A549 treated with DMSO at 1 μM for 4 hours (cell line): Measurements from ENCODE around the gene MRGPRX3. TPM values are rescaled to one million over a fixed set of nuclear protein-coding genes. Genes with fewer than 3 reads are reported as not detected.

ENCODE experiments used
- total RNA-seq: library from RNA; stranded (reverse); fragments of 200-300 nt; extraction: Qiagen RNA extraction; gene quantifications from 5 replicates; pipeline ENCODE4 v1.2.3, GENCODE V29; 2022; ENCODE audit warnings: low read depth

MRGPRX3 gene
- 0.10 TPM in 1 of 5 replicates, not detected in the others for total RNA-seq

GRCh38 chr11:18132341-18132740, at the start of gene MRGPRX3:
MRGPRX3 (plus strand) TSS chr11:18132571; CDS start chr11:18137203, 4,632 bp downstream.

GRCh38 chr11:18105802-18106574, 26.4 kb upstream of the MRGPRX3 start, which contains the start of gene SAAL1:
SAAL1 (minus strand) TSS chr11:18106082; CDS start chr11:18106041, 41 bp downstream.

GRCh38 chr11:18172666-18173065, 40.3 kb downstream of the MRGPRX3 start, which contains the start of gene MRGPRX4:
MRGPRX4 (plus strand) TSS chr11:18172837; CDS start chr11:18173257, 420 bp downstream.

Other genes with a start within 250 kb of the MRGPRX3 start
- 11.7 to 20.6 TPM (median 16.4 TPM) in 5 replicates for gene SERGEF, start 119.5 kb upstream of the MRGPRX3 start, total RNA-seq
- gene TPH1, start 86.3 kb upstream of the MRGPRX3 start, total RNA-seq, result 0.02 to 0.07 TPM (median 0.03 TPM) in 4 of 5 replicates, not detected in the other
- gene SAAL1, start 26.5 kb upstream of the MRGPRX3 start, total RNA-seq, result 38.2 to 42.2 TPM (median 40.6 TPM) in 5 replicates
- not detected in 5 replicates for gene MRGPRX4, start 40.3 kb downstream of the MRGPRX3 start, total RNA-seq
- not detected in 5 replicates for gene SAA4, start 104.2 kb downstream of the MRGPRX3 start, total RNA-seq
- not detected in 5 replicates for gene SAA2, start 116.1 kb downstream of the MRGPRX3 start, total RNA-seq
- 0.24 to 0.55 TPM (median 0.43 TPM) in 4 of 5 replicates, not detected in the other for gene SAA1, start 133.7 kb downstream of the MRGPRX3 start, total RNA-seq
- 12.7 to 15.1 TPM (median 13.8 TPM) in 5 replicates for gene HPS5, start 189.6 kb downstream of the MRGPRX3 start, total RNA-seq
- 32.9 to 41.2 TPM (median 38.7 TPM) in 5 replicates for gene GTF2H1, start 190.0 kb downstream of the MRGPRX3 start, total RNA-seq